Esophagus muscularis mucosa (tissue), 4 donors: Measurements from ENCODE around the gene EDC3. TPM values are rescaled to one million over a fixed set of nuclear protein-coding genes. Genes with fewer than 3 reads are reported as not detected.

Source experiments
- DNase-seq: peaks from one replicate; pipeline ENCODE4 v3.0.0-alpha.2; 2017; ENCODE audit errors: extremely low spot score
- H3K27ac ChIP-seq, 4 donors: fragments of 200-600 bp; sonication (generic); replicated peaks in 1 of 4; 1 replicate in 3 of 4; 2 replicates in 1 of 4; pipeline ENCODE4 v1.5.1; 2016 to 2019; ENCODE audit warnings: mild to moderate bottlenecking in 1 of 4
- H3K27me3 ChIP-seq, 4 donors: fragments of 200-600 bp; sonication (generic); one replicate each; pipeline versions ENCODE4 v1.5.1 to v1.6.0; 2016 to 2019
- H3K36me3 ChIP-seq, 4 donors: fragments of 200-600 bp; sonication (generic); one replicate each; pipeline ENCODE4 v1.5.1; 2016 to 2019
- H3K4me1 ChIP-seq, 4 donors: fragments of 200-600 bp; sonication (generic); one replicate each; pipeline ENCODE4 v1.5.1; 2016 to 2019
- H3K4me3 ChIP-seq, 4 donors: fragments of 200-600 bp; sonication (generic); 1 replicate in 2 of 4; 2 replicates in 2 of 4; pipeline ENCODE4 v1.5.1; 2016 to 2019; ENCODE audit warnings: mild to moderate bottlenecking in 4 of 4, moderate library complexity in 1 of 4
- H3K9me3 ChIP-seq, 4 donors: fragments of 200-600 bp; sonication (generic); 1 replicate in 3 of 4; 2 replicates in 1 of 4; pipeline ENCODE4 v1.5.1; 2016 to 2019
- CTCF ChIP-seq, 3 experiments: fragments of 200-600 bp in 2 of 3; fragments of 450-650 bp in 1 of 3; sonication (generic) in 2 of 3; IDR thresholded peaks; one replicate each; pipeline ENCODE4 v1.5.1; 2017 to 2019; ENCODE audit warnings: antibody characterized with exemption in 3 of 3, mild to moderate bottlenecking in 2 of 3, moderate library complexity in 1 of 3
- EP300 ChIP-seq: sonication (generic); formaldehyde crosslinking; IDR thresholded peaks from one replicate; pipeline ENCODE4 v1.6.1; 2017; ENCODE audit warnings: antibody characterized with exemption
- POLR2A ChIP-seq: fragments of 450-650 bp; IDR thresholded peaks from one replicate; pipeline ENCODE4 v1.6.1; 2017; ENCODE audit warnings: antibody characterized with exemption, moderate library complexity, mild to moderate bottlenecking, low read depth
- POLR2AphosphoS5 ChIP-seq, 2 donors: sonication (generic); formaldehyde crosslinking; IDR thresholded peaks; one replicate each; pipeline ENCODE4 v1.6.1; 2017; ENCODE audit warnings: antibody characterized with exemption in 2 of 2
- WGBS: methylation state at CpG from one replicate; pipeline ENCODE4 v1.1.5; 2018; 5-methylcytosine and 5-hydroxymethylcytosine counted together
- intact Hi-C: fragments of 100-400 bp; cut with DNase I; formaldehyde crosslinking; loops from one replicate; pipeline ENCODE4 v1.15.1; 2023
- total RNA-seq, 4 donors: library from RNA; depleted of rRNA; stranded (reverse); fragments of >200 nt; gene quantifications; one replicate each; pipeline versions ENCODE4 v1.1.0 to v1.2.1, GENCODE V29; 2016

Gene EDC3
- total RNA-seq, 4 donors from 2014 or later = 9.6 to 19.5 (median 17.9) TPM

GRCh38 chr15:74613953-74614743 lies 81.7 kb downstream of the EDC3 start:
- no peak for DNase-seq
- Histone ChIP-seq H3K27me3 (no peaks in the 10 kb centered on the region), H3K4me1 (peaks cover 40 to 49% (median 43%) of the 10 kb centered on the region in 4 donors), H3K9me3 (no peaks in the 10 kb centered on the region), H3K27ac (peak overlapping the region; percentile 97 to 100 (median 99)), H3K4me3 (peak overlapping the region; percentile 97 to 100 (median 98)), H3K36me3 (peaks cover 1 to 9% (median 7%) of the 10 kb centered on the region in 4 donors)
- 36% methylated on average over 38 of the region's 38 CpGs for WGBS
- intact Hi-C loops = loop anchor here (2.0 to 5.0 kb wide), 2 partner anchors 73 to 152 kb away; partner anchors contain the start of genes ARID3B and UBL7
- TF ChIP-seq CTCF (IDR thresholded peaks at IDR 0.05) = no peak
- no peak for TF ChIP-seq EP300
- TF ChIP-seq POLR2A = no peak
- TF ChIP-seq POLR2AphosphoS5 (IDR thresholded peaks at IDR 0.05) = no peak

DNA sequence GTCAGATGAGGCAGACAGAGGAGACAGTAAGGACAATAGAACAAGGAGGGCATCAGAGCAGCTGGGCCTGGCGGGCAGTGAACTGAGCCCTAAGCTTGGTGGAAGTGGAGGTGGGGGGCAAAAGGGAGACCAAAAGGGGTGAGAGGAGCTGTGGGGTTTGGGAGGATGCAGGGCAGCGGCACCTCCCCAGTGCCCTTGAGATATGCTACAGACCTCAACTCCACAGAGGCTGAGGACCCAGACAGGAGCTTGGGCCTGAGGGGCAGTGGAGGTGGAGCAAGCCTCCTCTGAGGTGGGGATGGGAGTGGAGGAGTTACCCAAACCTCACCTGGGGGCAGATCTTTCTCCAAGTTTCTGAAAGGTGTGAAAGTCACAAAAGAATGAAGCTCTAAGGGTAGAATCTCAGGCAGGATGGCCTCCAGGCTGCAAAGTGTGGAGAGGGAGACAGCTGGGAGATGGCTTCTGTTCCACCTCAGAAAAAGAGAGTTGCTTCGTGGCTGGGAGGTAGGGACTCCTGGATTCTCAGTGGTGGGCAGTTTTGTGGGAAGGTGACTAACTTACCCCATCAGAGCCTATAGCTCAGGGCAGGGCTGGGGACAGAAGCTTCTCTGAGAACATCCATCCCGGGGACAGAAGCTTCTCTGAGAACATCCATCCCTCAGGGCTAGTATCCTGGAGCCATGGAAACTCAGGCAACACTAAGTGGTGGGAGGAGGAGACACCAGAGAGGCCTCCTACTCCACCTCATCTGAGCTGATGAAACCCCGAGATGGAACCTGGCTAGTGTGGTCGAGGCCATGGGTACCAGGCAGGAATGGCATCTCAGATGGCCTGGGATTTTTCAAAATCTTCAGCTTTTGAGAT lies 82.5 kb downstream of the EDC3 start:
- H3K36me3 ChIP-seq = peaks cover 0 to 5% (median 0%) of the 10 kb centered on the region in 4 donors
- H3K4me1 ChIP-seq = peaks cover 31 to 41% (median 35%) of the 10 kb centered on the region in 4 donors
- DNase-seq = no peak
- 82% methylated on average over 5 of the region's 6 CpGs for WGBS
- H3K9me3 ChIP-seq = no peaks in the 10 kb centered on the region
- H3K27ac ChIP-seq = peak overlapping the region in 3 of 4 donors; percentile 97 to 100 (median 98)
- intact Hi-C loops = loop anchor here (5.0 kb wide), 1 partner anchor 151 kb away; the partner anchor contains the start of gene UBL7
- H3K27me3 ChIP-seq = no peaks in the 10 kb centered on the region
- TF ChIP-seq CTCF (IDR thresholded peaks at IDR 0.05) = no peak
- no peak for TF ChIP-seq EP300
- no peak overlapping the region for H3K4me3 ChIP-seq

DNA sequence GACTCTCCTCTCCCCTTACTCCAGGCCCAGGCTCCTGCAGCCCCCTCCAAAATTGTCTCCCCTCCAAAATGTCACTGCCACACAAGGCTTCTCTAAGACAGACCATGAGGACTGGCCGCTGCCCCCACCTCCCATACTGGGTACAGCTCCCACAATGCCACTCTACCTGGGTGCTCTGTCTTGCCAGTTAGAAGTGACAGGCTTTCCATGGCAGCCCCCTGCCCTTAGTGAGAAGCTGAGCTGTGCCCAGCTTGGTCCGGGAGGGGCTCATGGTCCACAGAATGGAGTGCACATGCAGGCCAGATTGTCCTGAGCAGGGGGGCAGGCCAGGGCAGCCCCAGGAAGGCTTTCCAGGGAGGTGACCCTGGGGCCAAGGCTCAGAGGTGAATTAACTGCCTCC lies 83.1 kb downstream of the EDC3 start:
- intact Hi-C loops = loop anchor here (5.0 kb wide), 1 partner anchor 150 kb away; the partner anchor contains the start of gene UBL7

DNA sequence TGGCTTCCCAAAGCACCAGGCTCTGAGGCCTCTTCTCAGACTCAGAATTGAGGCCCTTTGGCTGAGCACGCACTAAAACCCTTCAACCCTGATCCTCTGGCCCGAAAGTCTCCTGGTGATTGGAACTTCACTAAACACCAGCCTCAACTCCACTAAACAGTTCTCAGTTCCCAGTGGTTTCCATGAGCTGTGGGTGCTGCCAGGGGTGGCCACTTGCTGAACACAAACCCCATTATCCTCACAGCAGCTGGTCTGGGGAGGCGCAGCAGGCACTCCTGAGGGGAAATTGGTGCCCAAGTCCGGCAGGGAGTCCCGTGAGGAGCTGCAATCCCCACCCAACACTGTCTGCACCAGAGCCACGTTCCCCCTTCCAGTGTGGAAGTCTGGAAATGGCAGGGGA lies 84.0 kb downstream of the EDC3 start:
- H3K9me3 ChIP-seq = no peaks in the 10 kb centered on the region
- peaks cover 17 to 26% (median 20%) of the 10 kb centered on the region in 4 donors for H3K4me1 ChIP-seq
- no peak for DNase-seq
- no peak overlapping the region for H3K27ac ChIP-seq
- peaks cover 0 to 5% (median 0%) of the 10 kb centered on the region in 4 donors for H3K36me3 ChIP-seq
- intact Hi-C loops = loop anchor here (5.0 kb wide), 1 partner anchor 150 kb away; the partner anchor contains the start of gene UBL7
- H3K4me3 ChIP-seq = no peak overlapping the region
- no peak for TF ChIP-seq EP300
- TF ChIP-seq POLR2AphosphoS5 (IDR thresholded peaks at IDR 0.05) = no peak
- no peak for TF ChIP-seq CTCF (IDR thresholded peaks at IDR 0.05)
- no peak for TF ChIP-seq POLR2A
- WGBS = 83% methylated on average over 1 of the region's 6 CpGs
- no peaks in the 10 kb centered on the region for H3K27me3 ChIP-seq

More for the DNA sequence above, 83.1 kb downstream of the EDC3 start:
- Histone ChIP-seq H3K4me1 (peaks cover 25 to 35% (median 28%) of the 10 kb centered on the region in 4 donors), H3K27ac (no peak overlapping the region), H3K36me3 (peaks cover 0 to 5% (median 0%) of the 10 kb centered on the region in 4 donors), H3K9me3 (no peaks in the 10 kb centered on the region), H3K27me3 (no peaks in the 10 kb centered on the region), H3K4me3 (no peak overlapping the region)
- DNase-seq = no peak
- whole genome bisulfite sequencing = 94% methylated on average over 2 of the region's 2 CpGs
- TF ChIP-seq CTCF (IDR thresholded peaks at IDR 0.05) (no peak), POLR2A (no peak), POLR2AphosphoS5 (IDR thresholded peaks at IDR 0.05) (no peak), EP300 (no peak)
